Esophagus squamous epithelium (tissue), 4 donors: ENCODE data around the gene INSC.

ENCODE experiments used
- CTCF ChIP-seq, 6 experiments: fragments of 450-650 bp in 4 of 6; fragments of 200-600 bp in 2 of 6; sonication (generic) in 2 of 6; IDR thresholded peaks; one replicate each; pipeline ENCODE4 v1.5.1; 2016 to 2019; ENCODE audit warnings: antibody characterized with exemption in 6 of 6, mild to moderate bottlenecking in 4 of 6, moderate library complexity in 4 of 6
- POLR2A ChIP-seq, 4 donors: fragments of 450-650 bp; IDR thresholded peaks; one replicate each; pipeline ENCODE4 v1.6.1; 2017; ENCODE audit warnings: antibody characterized with exemption in 4 of 4, mild to moderate bottlenecking in 4 of 4, moderate library complexity in 3 of 4

- no peak for TF ChIP-seq CTCF (IDR thresholded peaks at IDR 0.05)
- no peak for TF ChIP-seq POLR2A (IDR thresholded peaks at IDR 0.05)
Measured at GRCh38 chr11:15128621-15129020, 13.9 kb downstream of the INSC start.
